Gastrocnemius medialis (tissue), 4 donors: ENCODE results near the gene NRXN2.

Source experiments
- POLR2A ChIP-seq, 2 donors: fragments of 450-650 bp; IDR thresholded peaks; one replicate each; pipeline ENCODE4 v1.6.1; 2017; ENCODE audit warnings: antibody characterized with exemption in 2 of 2, mild to moderate bottlenecking in 2 of 2, moderate library complexity in 2 of 2
- TF ChIP-seq, protein P1 (sequence below), 5 experiments: fragments of 450-650 bp in 3 of 5; fragments of 200-600 bp in 2 of 5; sonication (generic) in 2 of 5; IDR thresholded peaks in 4 of 5; conservative IDR thresholded peaks in 1 of 5; 1 replicate in 4 of 5; 2 replicates in 1 of 5; pipeline ENCODE4 v1.5.1; 2016 to 2019; ENCODE audit warnings: antibody characterized with exemption in 5 of 5, mild to moderate bottlenecking in 3 of 5, moderate library complexity in 3 of 5

DNA sequence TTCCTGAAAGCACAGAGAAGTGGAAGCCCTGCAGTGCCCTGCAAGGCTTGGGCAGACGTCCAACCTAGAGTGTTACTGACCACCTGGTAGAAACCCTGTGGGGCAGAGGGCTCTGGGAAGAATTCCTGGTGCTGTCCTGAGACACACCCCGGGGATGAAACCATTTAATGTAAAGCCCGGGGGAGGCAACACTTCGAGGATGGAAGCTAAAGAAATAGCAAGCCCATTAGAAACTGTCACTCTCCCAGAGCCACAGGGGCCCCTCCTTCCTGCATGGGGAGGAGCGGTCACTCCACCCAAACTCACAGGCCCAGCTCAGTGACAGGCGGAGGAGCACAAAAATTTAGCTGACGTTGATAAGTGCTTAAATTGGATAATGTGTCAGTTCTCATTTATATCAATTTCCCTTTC lies 57.6 kb downstream of the NRXN2 start:
- TF ChIP-seq POLR2A (IDR thresholded peaks at IDR 0.05): no peak
- TF ChIP-seq, protein P1, sequence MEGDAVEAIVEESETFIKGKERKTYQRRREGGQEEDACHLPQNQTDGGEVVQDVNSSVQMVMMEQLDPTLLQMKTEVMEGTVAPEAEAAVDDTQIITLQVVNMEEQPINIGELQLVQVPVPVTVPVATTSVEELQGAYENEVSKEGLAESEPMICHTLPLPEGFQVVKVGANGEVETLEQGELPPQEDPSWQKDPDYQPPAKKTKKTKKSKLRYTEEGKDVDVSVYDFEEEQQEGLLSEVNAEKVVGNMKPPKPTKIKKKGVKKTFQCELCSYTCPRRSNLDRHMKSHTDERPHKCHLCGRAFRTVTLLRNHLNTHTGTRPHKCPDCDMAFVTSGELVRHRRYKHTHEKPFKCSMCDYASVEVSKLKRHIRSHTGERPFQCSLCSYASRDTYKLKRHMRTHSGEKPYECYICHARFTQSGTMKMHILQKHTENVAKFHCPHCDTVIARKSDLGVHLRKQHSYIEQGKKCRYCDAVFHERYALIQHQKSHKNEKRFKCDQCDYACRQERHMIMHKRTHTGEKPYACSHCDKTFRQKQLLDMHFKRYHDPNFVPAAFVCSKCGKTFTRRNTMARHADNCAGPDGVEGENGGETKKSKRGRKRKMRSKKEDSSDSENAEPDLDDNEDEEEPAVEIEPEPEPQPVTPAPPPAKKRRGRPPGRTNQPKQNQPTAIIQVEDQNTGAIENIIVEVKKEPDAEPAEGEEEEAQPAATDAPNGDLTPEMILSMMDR (IDR thresholded peaks at IDR 0.05 in 4 of 5, conservative IDR thresholded peaks at IDR 0.05 in 1 of 5): no peak
